HCEC 1CT (cell line): ENCODE data around the gene MRAP2.
"Not testable (repeated sequence)": the region's sequence is repeated elsewhere in the genome, so short reads cannot be mapped to it uniquely, and the experiment has no call there.

ENCODE experiments used
- DNase-seq: peaks from one replicate; pipeline ENCODE4 v3.0.0-alpha.2; 2017

Gene MRAP2

GRCh38 chr6:84035484-84035883 lies 1.9 kb downstream of the MRAP2 start:
- DNase-seq = no peak

GRCh38 chr6:84037425-84038089 lies 4.0 kb downstream of the MRAP2 start:
- DNase-seq = no peak

GRCh38 chr6:84042603-84043002 lies 9.0 kb downstream of the MRAP2 start:
- DNase-seq = no peak

- DNase-seq = no peak
Observed at GRCh38 chr6:84043555-84043954, 10.0 kb downstream of the MRAP2 start.

- DNase-seq = no peak
Observed at GRCh38 chr6:84046755-84047154, 13.2 kb downstream of the MRAP2 start.

- no peak for DNase-seq
Observed at GRCh38 chr6:84048588-84048987, 15.0 kb downstream of the MRAP2 start.

- DNase-seq = no peak
Observed at GRCh38 chr6:84050408-84050807, 16.8 kb downstream of the MRAP2 start.

GRCh38 chr6:84052204-84052882 lies 18.8 kb downstream of the MRAP2 start:
- peak; percentile 34 for DNase-seq

GRCh38 chr6:84052883-84053241 lies 19.3 kb downstream of the MRAP2 start:
- no peak for DNase-seq

- no peak for DNase-seq
Observed at GRCh38 chr6:84055647-84056046, 22.1 kb downstream of the MRAP2 start.

- DNase-seq = no peak
Observed at GRCh38 chr6:84057908-84058307, 24.3 kb downstream of the MRAP2 start.

- DNase-seq = no peak
Observed at GRCh38 chr6:84059082-84059481, 25.5 kb downstream of the MRAP2 start.

- DNase-seq = no peak
Observed at GRCh38 chr6:84061174-84061573, 27.6 kb downstream of the MRAP2 start.

- DNase-seq = no peak
Observed at GRCh38 chr6:84061613-84062398, 28.2 kb downstream of the MRAP2 start.

GRCh38 chr6:84062519-84063154 lies 29.1 kb downstream of the MRAP2 start:
- DNase-seq = no peak

GRCh38 chr6:84065693-84066290 lies 32.2 kb downstream of the MRAP2 start:
- peak; percentile 32 for DNase-seq

- no peak for DNase-seq
Observed at GRCh38 chr6:84066536-84066935, 33.0 kb downstream of the MRAP2 start.

- not testable (repeated sequence) for DNase-seq
Observed at GRCh38 chr6:84068873-84069272, 35.3 kb downstream of the MRAP2 start.

GRCh38 chr6:84072442-84072997 lies 38.9 kb downstream of the MRAP2 start:
- DNase-seq = no peak

- DNase-seq = peak; percentile 16
Observed at GRCh38 chr6:84074988-84075781, 41.6 kb downstream of the MRAP2 start.

GRCh38 chr6:84077645-84078044 lies 44.1 kb downstream of the MRAP2 start:
- no peak for DNase-seq

- no peak for DNase-seq
Observed at GRCh38 chr6:84078335-84078734, 44.8 kb downstream of the MRAP2 start.
